Gastrocnemius medialis (tissue), 4 donors: ENCODE data around the gene CHMP5. TPM values are rescaled to one million over a fixed set of nuclear protein-coding genes. Genes with fewer than 3 reads are reported as not detected.

Source experiments
- ATAC-seq, 2 donors: fragments of 150-250 bp; one replicate each; pipeline ENCODE4 v1.9.1; 2016
- DNase-seq, 2 donors: peaks; one replicate each; pipeline ENCODE4 v3.0.0-alpha.2; 2019
- H3K27ac ChIP-seq, 4 donors: fragments of 200-600 bp; sonication (generic); 1 replicate in 1 of 4; 2 replicates in 3 of 4; pipeline ENCODE4 v1.5.1; 2016 to 2018; ENCODE audit warnings: mild to moderate bottlenecking in 2 of 4, moderate library complexity in 1 of 4
- H3K27me3 ChIP-seq, 3 donors: fragments of 200-600 bp; sonication (generic) in 2 of 3; 1 replicate in 1 of 3; 2 replicates in 2 of 3; pipeline versions ENCODE4 v1.5.1 to v1.6.0; 2016 to 2019; ENCODE audit warnings: mild to moderate bottlenecking in 1 of 3, moderate library complexity in 1 of 3
- H3K36me3 ChIP-seq, 2 donors: fragments of 200-600 bp; sonication (generic) in 1 of 2; one replicate each; pipeline ENCODE4 v1.5.1; 2017 to 2018
- H3K4me1 ChIP-seq, 2 donors: fragments of 200-600 bp; sonication (generic) in 1 of 2; one replicate each; pipeline ENCODE4 v1.5.1; 2016 to 2017; ENCODE audit warnings: mild to moderate bottlenecking in 2 of 2
- H3K4me3 ChIP-seq, 4 donors: fragments of 200-600 bp; sonication (generic) in 3 of 4; 1 replicate in 1 of 4; 2 replicates in 3 of 4; pipeline ENCODE4 v1.5.1; 2016 to 2019; ENCODE audit warnings: mild to moderate bottlenecking in 2 of 4
- H3K9me3 ChIP-seq, 3 donors: fragments of 200-600 bp; sonication (generic) in 2 of 3; 1 replicate in 1 of 3; 2 replicates in 2 of 3; pipeline ENCODE4 v1.5.1; 2016 to 2019
- POLR2A ChIP-seq, 2 donors: fragments of 450-650 bp; IDR thresholded peaks; one replicate each; pipeline ENCODE4 v1.6.1; 2017; ENCODE audit warnings: antibody characterized with exemption in 2 of 2, mild to moderate bottlenecking in 2 of 2, moderate library complexity in 2 of 2
- in situ Hi-C, 4 donors: fragments of 200-750 bp; cut with MboI; loops; one replicate each; pipeline versions ENCODE4 v1.15.0 to v1.8.0; 2017; ENCODE audit warnings: low sequenced_read_pairs in 4 of 4
- intact Hi-C: fragments of 100-400 bp; cut with DNase I; formaldehyde crosslinking; loops from one replicate; pipeline ENCODE4 v1.15.1; 2023; ENCODE audit warnings: low total_unique reads
- total RNA-seq, 4 donors: library from RNA; depleted of rRNA; stranded (reverse); fragments of >200 nt; gene quantifications; one replicate each; pipeline versions ENCODE4 v1.1.0 to v1.2.3, GENCODE V29; 2016
- TF ChIP-seq, protein P1 (sequence below), 5 experiments: fragments of 450-650 bp in 3 of 5; fragments of 200-600 bp in 2 of 5; sonication (generic) in 2 of 5; IDR thresholded peaks in 4 of 5; conservative IDR thresholded peaks in 1 of 5; 1 replicate in 4 of 5; 2 replicates in 1 of 5; pipeline ENCODE4 v1.5.1; 2016 to 2019; ENCODE audit warnings: antibody characterized with exemption in 5 of 5, mild to moderate bottlenecking in 3 of 5, moderate library complexity in 3 of 5

Gene CHMP5
- total RNA-seq, 4 donors from 2014 or later: 42.8 to 50.7 (median 47.8) TPM

DNA sequence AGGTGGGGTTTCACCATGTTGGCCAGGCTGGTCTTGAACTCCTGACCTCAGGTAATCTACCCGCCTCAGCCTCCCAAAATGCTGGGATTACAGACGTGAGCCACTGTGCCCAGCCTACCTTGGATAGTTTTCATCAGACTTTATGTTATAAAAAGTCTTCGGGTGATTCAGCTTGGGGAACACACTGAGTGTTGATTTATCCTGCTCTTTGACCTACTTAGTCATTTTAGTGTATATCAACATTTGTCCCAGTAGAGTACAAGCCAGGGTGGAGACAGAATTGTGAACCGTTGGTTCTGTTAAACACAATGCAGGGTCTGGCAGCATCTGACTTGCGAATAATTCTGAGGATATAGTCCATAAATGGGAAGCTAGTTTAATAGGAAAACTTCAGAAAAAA lies 65.1 kb downstream of the CHMP5 start:
- intact Hi-C loops: loop anchor here (2.0 kb wide), 1 partner anchor 39 kb away; the partner anchor contains the start of gene NFX1
- Histone ChIP-seq H3K27ac (peak overlapping the region; percentile 80 to 84 (median 82)), H3K4me1 (peaks cover 19 to 23% of the 10 kb centered on the region in 2 donors), H3K36me3 (peaks cover 0 to 57% of the 10 kb centered on the region in 2 donors), H3K4me3 (no peak overlapping the region), H3K27me3 (no peaks in the 10 kb centered on the region), H3K9me3 (no peaks in the 10 kb centered on the region)
- in situ Hi-C loops: no loop called here
- DNase-seq: no peak
- ATAC-seq: no peak
- TF ChIP-seq POLR2A (IDR thresholded peaks at IDR 0.05): no peak
- TF ChIP-seq, protein P1, sequence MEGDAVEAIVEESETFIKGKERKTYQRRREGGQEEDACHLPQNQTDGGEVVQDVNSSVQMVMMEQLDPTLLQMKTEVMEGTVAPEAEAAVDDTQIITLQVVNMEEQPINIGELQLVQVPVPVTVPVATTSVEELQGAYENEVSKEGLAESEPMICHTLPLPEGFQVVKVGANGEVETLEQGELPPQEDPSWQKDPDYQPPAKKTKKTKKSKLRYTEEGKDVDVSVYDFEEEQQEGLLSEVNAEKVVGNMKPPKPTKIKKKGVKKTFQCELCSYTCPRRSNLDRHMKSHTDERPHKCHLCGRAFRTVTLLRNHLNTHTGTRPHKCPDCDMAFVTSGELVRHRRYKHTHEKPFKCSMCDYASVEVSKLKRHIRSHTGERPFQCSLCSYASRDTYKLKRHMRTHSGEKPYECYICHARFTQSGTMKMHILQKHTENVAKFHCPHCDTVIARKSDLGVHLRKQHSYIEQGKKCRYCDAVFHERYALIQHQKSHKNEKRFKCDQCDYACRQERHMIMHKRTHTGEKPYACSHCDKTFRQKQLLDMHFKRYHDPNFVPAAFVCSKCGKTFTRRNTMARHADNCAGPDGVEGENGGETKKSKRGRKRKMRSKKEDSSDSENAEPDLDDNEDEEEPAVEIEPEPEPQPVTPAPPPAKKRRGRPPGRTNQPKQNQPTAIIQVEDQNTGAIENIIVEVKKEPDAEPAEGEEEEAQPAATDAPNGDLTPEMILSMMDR (IDR thresholded peaks at IDR 0.05 in 4 of 5, conservative IDR thresholded peaks at IDR 0.05 in 1 of 5): no peak

DNA sequence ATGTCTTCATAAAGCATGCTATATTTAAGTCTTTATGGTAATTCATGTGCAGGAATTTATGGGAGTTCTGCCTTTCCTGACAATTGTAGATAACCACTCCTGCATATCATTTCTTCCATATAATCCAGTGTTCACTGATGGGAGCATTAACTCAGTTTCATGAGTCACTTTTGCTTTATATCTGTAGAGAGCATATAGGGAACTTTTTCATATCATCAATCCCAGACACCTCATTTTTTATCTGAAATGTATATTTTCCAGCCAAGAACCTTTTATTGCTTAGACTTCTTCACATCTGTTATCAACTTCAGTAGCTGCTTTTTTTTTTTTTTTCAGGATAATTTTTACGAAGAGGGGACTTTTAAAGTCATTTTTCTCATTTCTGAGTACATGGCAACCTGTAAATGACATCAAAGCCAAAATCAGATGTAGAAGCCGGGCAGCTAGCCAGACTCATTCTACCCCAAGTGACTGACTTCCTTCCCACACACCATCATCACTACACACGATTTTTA lies 66.6 kb downstream of the CHMP5 start:
- TF ChIP-seq, protein P1 (IDR thresholded peaks at IDR 0.05 in 4 of 5, conservative IDR thresholded peaks at IDR 0.05 in 1 of 5): no peak
- TF ChIP-seq POLR2A (IDR thresholded peaks at IDR 0.05): no peak
- no peaks in the 10 kb centered on the region for H3K27me3 ChIP-seq
- intact Hi-C loops: no loop called here
- H3K4me3 ChIP-seq: no peak overlapping the region
- H3K9me3 ChIP-seq: no peaks in the 10 kb centered on the region
- in situ Hi-C loops: no loop called here
- DNase-seq (no peak), ATAC-seq (no peak)
- peak overlapping the region in 1 of 4 donors; percentile 4 for H3K27ac ChIP-seq
- peaks cover 19 to 23% of the 10 kb centered on the region in 2 donors for H3K4me1 ChIP-seq
- H3K36me3 ChIP-seq: peaks cover 0 to 60% of the 10 kb centered on the region in 2 donors

Other genes starting within 250 kb of the CHMP5 start
- 10 to 100 TPM; 40.8 to 48.7 (median 43.3) TPM for gene DNAJA1, start 239.8 kb upstream of the CHMP5 start, total RNA-seq
- gene SMU1, start 188.4 kb upstream of the CHMP5 start, total RNA-seq: 10 to 100 TPM; 12.5 to 15.3 (median 13.6) TPM
- gene B4GALT1, start 97.7 kb upstream of the CHMP5 start, total RNA-seq: 10 to 100 TPM; 24.2 to 56.2 (median 42.7) TPM
- gene SPINK4, start 24.9 kb upstream of the CHMP5 start, total RNA-seq: not detected
- gene BAG1, start 341 bp upstream of the CHMP5 start, total RNA-seq: 100 to 1,000 TPM in 3 of 4 donors, 10 to 100 TPM in 1; 81.5 to 244 (median 158) TPM
- 10 to 100 TPM; 29.8 to 52.0 (median 40.6) TPM for gene NFX1, start 25.5 kb downstream of the CHMP5 start, total RNA-seq
- 10 to 100 TPM in 1 of 4 donors, 1 to 10 TPM in 3; 2.1 to 10.7 (median 4.1) TPM for gene AQP7, start 137.5 kb downstream of the CHMP5 start, total RNA-seq
- gene AQP3, start 182.5 kb downstream of the CHMP5 start, total RNA-seq: 10 to 100 TPM in 2 of 4 donors, 1 to 10 TPM in 2; 1.7 to 24.2 (median 13.5) TPM
- gene NOL6, start 208.9 kb downstream of the CHMP5 start, total RNA-seq: 10 to 100 TPM; 18.1 to 36.3 (median 29.1) TPM